Skeletal muscle satellite cell (primary cell): ENCODE measurements around the gene ZC3H7B.
"Not testable (repeated sequence)": the region's sequence is repeated elsewhere in the genome, so short reads cannot be mapped to it uniquely, and the experiment has no call there.

ENCODE experiments used
- H3K27me3 ChIP-seq: 2 replicates; pipeline ENCODE4 v1.7.0; 2013; ENCODE audit warnings: low read length; ENCODE audit not compliant: control insufficient read depth, insufficient read depth
- H3K36me3 ChIP-seq: 2 replicates; pipeline ENCODE4 v1.7.0; 2013; ENCODE audit warnings: mild to moderate bottlenecking, control low read depth, low read length; ENCODE audit not compliant: insufficient read depth
- H3K4me1 ChIP-seq: 2 replicates; pipeline ENCODE4 v1.7.0; 2013; ENCODE audit warnings: low read length; ENCODE audit not compliant: control insufficient read depth, insufficient read depth
- H3K4me2 ChIP-seq: 2 replicates; pipeline ENCODE4 v1.7.0; 2013; ENCODE audit warnings: mild to moderate bottlenecking, low read length
- H3K4me3 ChIP-seq: 2 replicates; pipeline ENCODE4 v1.7.0; 2013; ENCODE audit warnings: low read length
- H3K9ac ChIP-seq: 2 replicates; pipeline ENCODE4 v1.7.0; 2013; ENCODE audit warnings: mild to moderate bottlenecking, low read depth, low read length, moderate library complexity
- H3K9me3 ChIP-seq: replicated peaks from 2 replicates; pipeline ENCODE4 v1.7.0; 2013; ENCODE audit warnings: mild to moderate bottlenecking, control low read depth, low read length

ZC3H7B gene

DNA sequence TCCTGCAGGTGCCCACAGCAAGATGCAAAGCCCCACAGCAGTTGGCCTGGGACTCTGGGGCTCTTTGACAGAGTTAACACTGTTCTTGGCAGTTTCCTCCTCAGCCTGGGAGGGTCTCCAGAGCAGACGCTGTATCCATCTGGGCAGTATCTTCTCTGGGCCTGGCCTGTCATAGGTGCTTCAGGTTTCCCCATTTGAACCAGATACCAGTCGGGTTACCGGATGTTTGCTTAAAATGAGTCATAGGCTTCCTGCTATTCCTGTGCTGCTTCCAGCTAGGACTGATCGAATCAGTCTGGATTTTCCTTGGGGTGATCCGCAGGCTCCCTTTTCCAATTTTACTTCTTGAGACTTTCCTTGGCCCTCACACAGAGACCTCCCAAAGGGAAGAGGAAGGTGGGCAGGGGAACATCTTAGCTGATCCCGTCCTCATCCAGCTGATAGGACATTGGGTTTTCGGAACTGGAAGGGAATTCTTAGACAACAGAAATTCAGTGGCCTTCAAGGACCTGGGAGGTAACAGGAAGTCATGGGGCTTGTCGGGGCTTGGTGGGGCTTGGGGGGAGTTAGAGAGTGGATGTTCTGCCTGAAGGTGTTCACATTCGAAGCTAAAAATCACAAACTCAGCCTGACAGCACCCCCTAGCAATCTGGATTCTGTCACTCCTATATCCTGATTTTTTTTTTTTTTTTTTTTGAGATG, 12.9 kb upstream of the ZC3H7B start:
- H3K4me1 ChIP-seq = peaks cover 51% of the 10 kb centered on the region
- H3K4me2 ChIP-seq = peak overlapping the region; percentile 57
- no peaks in the 10 kb centered on the region for H3K9me3 ChIP-seq
- H3K36me3 ChIP-seq = peaks cover 13% of the 10 kb centered on the region
- H3K9ac ChIP-seq = peak overlapping the region; percentile 52
- H3K27me3 ChIP-seq = no peaks in the 10 kb centered on the region
- H3K4me3 ChIP-seq = peak overlapping the region; percentile 12

DNA sequence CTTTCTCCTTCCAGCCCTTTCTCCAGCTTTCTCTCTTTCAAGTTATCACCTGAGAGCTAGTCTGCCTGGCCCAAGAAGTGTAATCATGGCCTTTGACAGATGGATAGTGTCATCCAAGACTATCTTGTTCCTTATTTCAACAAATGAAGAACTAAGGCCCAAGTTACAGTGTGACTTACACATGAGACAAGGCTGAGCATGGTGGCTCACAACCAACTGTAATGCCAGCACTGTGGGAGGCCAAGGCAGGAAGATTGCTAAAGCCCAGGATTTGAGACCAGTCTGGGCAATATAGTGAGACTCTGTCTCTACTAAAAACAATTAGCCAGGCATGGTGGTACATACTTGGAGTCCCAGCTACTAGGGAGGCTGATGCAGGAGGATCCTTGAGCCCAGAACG, 11.7 kb upstream of the ZC3H7B start:
- Histone ChIP-seq H3K9ac (peak overlapping the region; percentile 69), H3K36me3 (peaks cover 4% of the 10 kb centered on the region), H3K4me3 (no peak overlapping the region), H3K9me3 (no peaks in the 10 kb centered on the region), H3K4me2 (peak overlapping the region; percentile 31), H3K4me1 (peaks cover 47% of the 10 kb centered on the region), H3K27me3 (no peaks in the 10 kb centered on the region)

DNA sequence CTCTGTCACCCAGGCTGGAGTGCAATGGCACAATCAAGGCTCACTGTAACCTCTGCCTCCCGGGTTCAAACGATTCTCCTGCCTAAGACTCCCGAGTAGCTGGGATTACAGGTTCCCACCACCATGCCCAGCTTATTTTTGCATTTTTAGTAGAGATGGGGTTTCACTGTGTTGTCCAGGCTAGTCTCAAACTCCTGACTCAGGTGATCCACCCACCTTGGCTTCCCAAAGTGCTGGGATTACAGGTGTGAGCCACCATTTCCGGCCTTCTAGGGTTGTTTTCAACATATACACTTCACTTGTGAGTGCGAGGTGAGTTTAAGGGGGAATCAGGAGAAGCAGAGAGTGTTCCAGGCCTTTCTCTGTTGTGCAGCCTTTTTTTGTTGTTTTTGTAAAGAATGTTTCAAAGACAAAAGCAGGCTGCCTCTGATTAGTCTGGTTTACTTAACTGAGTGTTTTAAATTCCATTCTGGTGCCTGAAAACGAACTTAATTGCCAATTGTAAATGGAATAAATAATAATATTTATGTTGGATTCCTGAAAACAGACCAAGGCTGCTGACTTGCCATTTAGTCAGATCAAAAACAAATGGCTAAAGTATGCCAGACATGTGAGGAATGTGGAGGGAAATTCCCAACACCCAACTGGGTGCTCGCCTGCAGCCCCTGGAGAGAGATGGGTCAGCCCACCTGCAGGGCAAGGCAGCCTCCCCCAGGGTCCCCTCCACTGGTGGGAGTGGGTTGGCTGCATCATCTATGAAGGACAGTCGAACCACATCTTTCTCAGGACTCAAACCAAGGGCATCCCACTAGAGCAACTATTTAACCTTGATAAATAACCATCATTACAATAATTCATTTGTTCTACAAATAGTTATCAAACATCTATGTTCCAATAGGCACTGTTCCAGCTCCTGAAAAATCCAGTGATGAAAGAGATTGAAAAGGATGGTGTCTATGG, 10.8 kb upstream of the ZC3H7B start:
- Histone ChIP-seq H3K9me3 (no peaks in the 10 kb centered on the region), H3K4me3 (no peak overlapping the region), H3K9ac (peak overlapping the region; percentile 69), H3K4me2 (peak overlapping the region; percentile 47), H3K4me1 (peaks cover 42% of the 10 kb centered on the region), H3K36me3 (no peaks in the 10 kb centered on the region), H3K27me3 (no peaks in the 10 kb centered on the region)

DNA sequence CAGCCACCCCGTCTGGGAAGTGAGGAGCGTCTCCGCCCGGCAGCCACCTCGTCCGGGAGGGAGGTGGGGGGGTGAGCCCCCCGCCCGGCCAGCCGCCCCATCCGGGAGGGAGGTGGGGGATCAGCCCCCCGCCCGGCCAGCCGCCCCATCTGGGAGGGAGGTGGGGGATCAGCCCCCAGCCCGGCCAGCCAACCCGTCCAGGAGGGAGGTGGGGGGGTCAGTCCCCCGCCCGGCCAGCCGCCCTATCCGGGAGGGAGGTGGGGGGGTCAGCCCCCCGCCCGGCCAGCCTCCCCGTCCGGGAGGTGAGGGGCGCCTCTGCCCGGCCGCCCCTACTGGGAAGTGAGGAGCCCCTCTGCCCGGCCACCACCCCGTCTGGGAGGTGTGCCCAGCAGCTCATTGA, 6.5 kb upstream of the ZC3H7B start:
- not testable (repeated sequence) for H3K9me3 ChIP-seq, H3K36me3 ChIP-seq, H3K4me3 ChIP-seq, H3K27me3 ChIP-seq, H3K9ac ChIP-seq, H3K4me2 ChIP-seq
- peaks cover 14% of the 10 kb centered on the region for H3K4me1 ChIP-seq

DNA sequence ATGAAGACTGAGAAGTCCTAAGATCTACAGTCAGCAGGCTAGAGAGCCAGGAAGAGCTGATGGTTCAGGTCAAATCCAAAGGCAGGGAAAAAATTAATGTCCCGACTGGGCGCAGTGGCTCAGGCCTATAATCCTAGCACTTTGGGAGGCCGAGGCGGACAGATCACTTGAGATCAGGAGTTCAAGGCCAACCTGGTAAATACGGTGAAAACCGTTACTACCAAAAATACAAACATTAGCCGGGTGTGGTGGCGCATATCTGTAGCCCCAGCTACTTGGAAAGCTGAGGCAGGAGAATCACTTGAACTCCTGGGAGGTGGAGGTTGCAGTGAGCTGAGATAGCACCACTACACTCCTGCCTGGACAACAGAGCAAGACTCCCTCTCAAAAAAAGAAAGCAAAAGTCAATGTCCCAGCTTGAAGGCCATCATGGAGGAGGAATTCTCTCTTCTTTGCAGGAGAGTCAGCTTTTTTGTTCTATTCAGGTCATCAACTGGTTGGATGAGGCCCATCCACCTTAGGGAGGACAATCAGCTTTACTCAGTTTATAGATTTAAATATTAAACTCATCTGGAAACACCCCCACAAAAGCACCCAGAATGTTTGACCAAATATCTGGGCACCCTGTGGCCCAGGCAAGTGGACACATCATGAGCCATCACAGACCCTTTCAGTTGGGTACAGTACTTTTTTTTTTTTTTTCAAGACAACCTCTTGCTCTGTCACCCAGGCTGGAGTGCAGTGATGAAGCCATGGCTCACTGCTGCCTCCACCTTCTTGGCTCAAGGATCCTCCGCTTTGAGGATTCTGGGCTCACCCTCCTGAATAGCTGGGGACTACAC, 4.3 kb upstream of the ZC3H7B start:
- no peaks in the 10 kb centered on the region for H3K36me3 ChIP-seq
- no peak overlapping the region for H3K4me3 ChIP-seq
- no peak overlapping the region for H3K9ac ChIP-seq
- no peaks in the 10 kb centered on the region for H3K9me3 ChIP-seq
- H3K4me2 ChIP-seq = no peak overlapping the region
- no peaks in the 10 kb centered on the region for H3K27me3 ChIP-seq
- H3K4me1 ChIP-seq = peaks cover 5% of the 10 kb centered on the region

DNA sequence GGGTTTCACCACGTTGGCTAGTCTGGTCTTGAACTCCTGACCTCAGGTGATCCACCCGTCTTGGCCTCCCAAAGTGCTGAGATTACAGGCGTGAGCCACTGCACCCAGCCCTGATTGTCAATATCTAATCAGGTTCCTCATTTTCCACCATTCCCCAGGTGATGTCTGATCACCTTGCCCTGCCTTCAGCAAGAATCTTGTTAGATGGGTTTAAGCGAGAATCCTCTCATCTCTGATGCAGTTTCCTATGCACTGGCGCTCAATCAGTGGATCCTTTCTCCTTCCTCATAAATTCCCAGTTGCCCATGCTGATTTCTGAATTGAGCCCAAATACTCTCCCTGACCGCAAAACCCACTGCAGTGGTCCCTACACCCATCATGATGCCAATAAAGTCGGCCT, 664 bp upstream of the ZC3H7B start:
- Histone ChIP-seq H3K4me1 (peaks cover 25% of the 10 kb centered on the region), H3K27me3 (no peaks in the 10 kb centered on the region), H3K9me3 (no peaks in the 10 kb centered on the region), H3K4me2 (peak overlapping the region; percentile 90), H3K9ac (peak overlapping the region; percentile 100), H3K4me3 (peak overlapping the region; percentile 76), H3K36me3 (peaks cover 7% of the 10 kb centered on the region)

DNA sequence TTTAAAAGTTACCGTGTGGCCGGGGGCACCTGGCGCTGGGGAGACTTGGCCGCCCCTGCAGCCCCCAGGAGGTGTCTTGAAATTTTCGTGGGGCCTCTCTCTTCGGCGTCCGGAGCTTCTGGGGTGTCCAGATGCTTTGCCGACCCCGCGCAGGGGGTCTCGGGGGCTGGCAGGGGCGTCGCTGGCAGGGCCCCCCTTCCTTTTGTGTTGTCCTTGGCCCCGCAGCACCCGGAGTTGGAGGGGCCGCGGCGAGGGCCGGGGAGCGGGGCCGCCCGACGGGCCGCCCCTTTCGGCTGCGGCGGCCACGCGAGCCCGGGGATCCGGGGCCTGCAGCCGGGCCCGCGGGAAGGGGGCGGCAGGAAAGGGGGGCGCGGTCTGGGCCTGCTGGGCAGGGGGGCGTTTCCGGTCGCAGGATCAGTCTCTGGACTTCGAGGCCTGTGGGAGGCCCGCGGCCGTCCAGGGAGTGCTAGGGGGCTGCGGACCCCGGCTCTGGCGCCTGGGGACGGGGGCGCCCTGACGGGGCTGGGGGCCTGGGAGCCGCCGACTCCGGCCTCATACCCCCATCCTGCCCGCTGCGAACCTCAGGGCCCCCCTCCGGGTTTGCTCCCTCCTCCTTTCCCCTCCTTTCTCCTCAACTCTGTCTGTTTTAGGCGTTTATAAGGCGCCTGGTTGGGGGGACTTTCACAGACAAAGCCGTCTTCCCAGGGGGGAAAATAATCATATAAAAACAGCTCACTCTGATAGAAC, 869 bp downstream of the ZC3H7B start:
- Histone ChIP-seq H3K9me3 (no peaks in the 10 kb centered on the region), H3K27me3 (no peaks in the 10 kb centered on the region), H3K9ac (peak overlapping the region; percentile 100), H3K4me3 (peak overlapping the region; percentile 76), H3K4me1 (peaks cover 31% of the 10 kb centered on the region), H3K36me3 (peaks cover 9% of the 10 kb centered on the region), H3K4me2 (peak overlapping the region; percentile 90)

DNA sequence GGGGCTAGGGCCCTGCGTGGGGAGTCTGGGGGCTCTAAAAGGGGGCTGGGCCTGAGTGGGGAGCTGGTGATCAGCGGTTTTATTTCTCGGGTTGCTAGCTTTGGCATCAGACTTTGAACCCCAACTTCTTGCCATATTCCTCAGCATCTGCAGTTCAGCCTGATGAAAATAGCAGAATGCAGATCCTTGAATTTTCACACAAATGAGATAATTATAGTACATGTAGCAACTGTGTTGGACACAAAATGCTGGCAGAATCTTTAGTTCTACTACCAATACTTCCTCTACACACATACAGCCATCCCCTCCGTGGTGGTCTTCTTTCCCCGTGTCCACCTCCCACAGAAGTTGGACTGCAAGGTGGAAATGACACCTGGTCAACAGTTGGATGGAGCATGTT, 1.5 kb downstream of the ZC3H7B start:
- Histone ChIP-seq H3K36me3 (peaks cover 15% of the 10 kb centered on the region), H3K4me1 (peaks cover 37% of the 10 kb centered on the region), H3K9ac (peak overlapping the region; percentile 100), H3K4me3 (peak overlapping the region; percentile 76), H3K9me3 (no peaks in the 10 kb centered on the region), H3K27me3 (no peaks in the 10 kb centered on the region), H3K4me2 (peak overlapping the region; percentile 90)

DNA sequence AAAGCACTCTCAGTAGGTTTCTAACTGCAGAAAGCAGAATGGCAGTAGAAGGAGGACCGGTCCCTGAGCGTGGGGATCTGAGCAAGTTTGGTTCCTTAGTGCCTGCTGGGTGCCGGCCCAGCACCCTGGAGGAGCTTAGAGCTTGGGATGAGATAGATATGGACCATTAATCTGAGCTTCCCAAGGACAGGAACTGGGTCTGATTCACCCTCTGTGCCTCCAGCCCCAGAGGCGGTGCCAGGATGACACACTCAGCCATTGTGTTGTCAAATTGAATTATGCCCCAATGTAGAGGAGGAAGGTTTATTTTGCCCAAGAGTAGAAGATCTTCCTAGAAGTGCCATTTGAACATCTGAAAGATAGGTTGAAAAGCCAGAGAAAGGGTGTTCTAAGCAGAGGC, 4.3 kb downstream of the ZC3H7B start:
- H3K9me3 ChIP-seq = no peaks in the 10 kb centered on the region
- peak overlapping the region; percentile 41 for H3K4me3 ChIP-seq
- peak overlapping the region; percentile 60 for H3K4me2 ChIP-seq
- peaks cover 46% of the 10 kb centered on the region for H3K4me1 ChIP-seq
- H3K36me3 ChIP-seq = peaks cover 19% of the 10 kb centered on the region
- H3K9ac ChIP-seq = no peak overlapping the region
- H3K27me3 ChIP-seq = no peaks in the 10 kb centered on the region

DNA sequence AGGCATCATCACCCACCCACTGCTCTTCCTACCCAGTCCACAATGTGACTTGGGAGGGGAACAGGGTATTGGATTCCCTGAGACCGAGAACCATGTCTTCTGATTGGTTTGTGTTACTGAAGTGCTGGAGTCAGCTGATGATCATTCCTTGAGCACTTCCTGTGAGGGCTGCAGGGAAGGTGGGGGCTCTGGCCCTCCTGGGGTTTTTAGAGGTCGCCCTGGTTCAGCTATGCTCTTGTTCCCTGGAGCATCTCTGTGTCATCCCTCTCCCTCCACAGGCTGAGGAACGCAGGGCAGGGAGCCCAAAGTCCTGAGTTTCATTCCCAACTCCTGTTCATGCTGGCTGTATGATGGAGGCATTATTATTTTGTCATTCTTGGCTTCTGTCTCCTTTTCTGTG, 6.7 kb downstream of the ZC3H7B start:
- Histone ChIP-seq H3K36me3 (peaks cover 19% of the 10 kb centered on the region), H3K9me3 (no peaks in the 10 kb centered on the region), H3K4me1 (peaks cover 42% of the 10 kb centered on the region), H3K9ac (peak overlapping the region; percentile 44), H3K27me3 (no peaks in the 10 kb centered on the region), H3K4me3 (peak overlapping the region; percentile 22), H3K4me2 (peak overlapping the region; percentile 41)
